KMS-11 (cell line): ENCODE results near the gene DLG1.

Experiments
- H2AFZ ChIP-seq: fragments of 200-600 bp; sonication (generic); 2 replicates; pipeline ENCODE4 v1.6.1; 2016; ENCODE audit warnings: antibody characterized with exemption, mixed run types, low read depth
- H3K27ac ChIP-seq: fragments of 200-600 bp; sonication (generic); 2 replicates; pipeline ENCODE4 v1.6.1; 2016; ENCODE audit warnings: mild to moderate bottlenecking, mixed run types
- H3K27me3 ChIP-seq: fragments of 200-600 bp; sonication (generic); 2 replicates; pipeline ENCODE4 v1.6.1; 2017; ENCODE audit warnings: mild to moderate bottlenecking, low read depth, mixed run types, moderate library complexity; ENCODE audit not compliant: insufficient read depth
- H3K36me3 ChIP-seq: fragments of 200-600 bp; sonication (generic); 2 replicates; pipeline ENCODE4 v1.6.1; 2017; ENCODE audit warnings: mild to moderate bottlenecking, mixed run types; ENCODE audit not compliant: insufficient read depth
- H3K4me1 ChIP-seq: fragments of 200-600 bp; sonication (generic); 2 replicates; pipeline ENCODE4 v1.6.1; 2016; ENCODE audit warnings: mild to moderate bottlenecking, low read depth, mixed run types; ENCODE audit not compliant: poor library complexity, severe bottlenecking
- H3K4me2 ChIP-seq: fragments of 200-600 bp; sonication (generic); 2 replicates; pipeline ENCODE4 v1.7.0; 2016; ENCODE audit warnings: mild to moderate bottlenecking, mixed run types
- H3K4me3 ChIP-seq: fragments of 200-600 bp; sonication (generic); IDR thresholded peaks from 2 replicates; pipeline ENCODE4 v1.6.1; 2017; ENCODE audit warnings: low read depth, low read length, mixed read lengths; ENCODE audit not compliant: insufficient read depth
- H3K79me2 ChIP-seq: fragments of 200-600 bp; sonication (generic); 2 replicates; pipeline ENCODE4 v1.6.1; 2016; ENCODE audit warnings: low read depth, mixed run types; ENCODE audit not compliant: insufficient read depth
- H3K9ac ChIP-seq: fragments of 200-600 bp; sonication (generic); 2 replicates; pipeline ENCODE4 v1.6.1; 2016; ENCODE audit warnings: mild to moderate bottlenecking, mixed run types
- H4K20me1 ChIP-seq: fragments of 200-600 bp; sonication (generic); 2 replicates; pipeline ENCODE4 v1.6.1; 2016; ENCODE audit warnings: mild to moderate bottlenecking, mixed run types; ENCODE audit not compliant: insufficient read depth
- TF ChIP-seq, protein P1 (sequence below): fragments of 200-600 bp; sonication (generic); conservative IDR thresholded peaks from 2 replicates; pipeline ENCODE4 v1.6.1; 2017; ENCODE audit warnings: low read depth, mild to moderate bottlenecking, antibody characterized with exemption, low read length, moderate library complexity, mixed read lengths

DLG1 gene

DNA sequence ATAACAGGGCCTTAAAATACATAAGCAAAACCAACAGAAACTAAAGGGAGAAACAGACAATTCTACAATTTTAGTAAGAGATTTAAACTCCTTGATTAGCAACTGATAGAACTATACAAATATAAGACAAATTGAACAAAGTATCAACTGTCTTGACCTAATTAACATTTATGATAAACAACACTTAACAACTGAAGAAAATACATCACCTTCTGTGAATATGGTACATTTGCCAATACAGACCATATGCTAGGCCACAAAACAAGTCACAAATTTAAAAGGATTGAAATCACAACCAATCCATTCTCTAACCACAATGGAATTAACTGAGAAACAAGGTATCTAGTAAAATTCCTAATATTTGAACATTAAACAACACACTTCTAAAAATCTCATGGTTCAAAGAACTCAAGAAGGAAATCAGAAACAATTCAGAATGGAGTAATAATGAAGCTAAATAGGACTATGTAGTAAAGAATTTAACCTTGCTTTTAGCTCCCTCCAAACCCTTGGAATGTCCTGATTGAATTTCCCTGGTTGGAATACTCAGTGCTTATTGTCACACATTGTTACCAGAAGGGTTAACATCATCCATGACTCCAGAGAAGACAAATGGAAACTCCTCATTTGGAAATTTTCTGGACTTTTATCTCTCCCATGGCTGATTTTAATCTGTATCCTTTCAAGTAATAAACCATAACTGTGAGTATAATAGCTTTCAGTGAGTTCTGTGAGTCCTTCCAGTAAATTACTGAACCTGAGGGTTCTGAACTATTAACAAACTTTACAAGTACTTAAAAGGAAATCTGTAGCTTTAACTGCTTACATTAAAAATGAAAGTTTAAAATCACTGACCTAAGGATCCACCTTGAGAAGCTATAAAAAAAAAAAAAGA, 88.8 kb downstream of the DLG1 start:
- Histone ChIP-seq H2AFZ (no peak overlapping the region), H3K4me2 (no peak overlapping the region), H3K27me3 (no peaks in the 10 kb centered on the region), H4K20me1 (peaks cover 2% of the 10 kb centered on the region; the same call in 1 of the 2 replicates), H3K79me2 (peaks cover 81% of the 10 kb centered on the region), H3K36me3 (no peaks in the 10 kb centered on the region), H3K9ac (no peak overlapping the region), H3K4me3 (no peak overlapping the region), H3K27ac (no peak overlapping the region), H3K4me1 (peaks cover 1% of the 10 kb centered on the region)
- TF ChIP-seq, protein P1, sequence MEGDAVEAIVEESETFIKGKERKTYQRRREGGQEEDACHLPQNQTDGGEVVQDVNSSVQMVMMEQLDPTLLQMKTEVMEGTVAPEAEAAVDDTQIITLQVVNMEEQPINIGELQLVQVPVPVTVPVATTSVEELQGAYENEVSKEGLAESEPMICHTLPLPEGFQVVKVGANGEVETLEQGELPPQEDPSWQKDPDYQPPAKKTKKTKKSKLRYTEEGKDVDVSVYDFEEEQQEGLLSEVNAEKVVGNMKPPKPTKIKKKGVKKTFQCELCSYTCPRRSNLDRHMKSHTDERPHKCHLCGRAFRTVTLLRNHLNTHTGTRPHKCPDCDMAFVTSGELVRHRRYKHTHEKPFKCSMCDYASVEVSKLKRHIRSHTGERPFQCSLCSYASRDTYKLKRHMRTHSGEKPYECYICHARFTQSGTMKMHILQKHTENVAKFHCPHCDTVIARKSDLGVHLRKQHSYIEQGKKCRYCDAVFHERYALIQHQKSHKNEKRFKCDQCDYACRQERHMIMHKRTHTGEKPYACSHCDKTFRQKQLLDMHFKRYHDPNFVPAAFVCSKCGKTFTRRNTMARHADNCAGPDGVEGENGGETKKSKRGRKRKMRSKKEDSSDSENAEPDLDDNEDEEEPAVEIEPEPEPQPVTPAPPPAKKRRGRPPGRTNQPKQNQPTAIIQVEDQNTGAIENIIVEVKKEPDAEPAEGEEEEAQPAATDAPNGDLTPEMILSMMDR: no peak

- Histone ChIP-seq H3K4me1 (peaks cover 13% of the 10 kb centered on the region), H3K9ac (no peak overlapping the region), H3K4me3 (no peak overlapping the region), H3K36me3 (no peaks in the 10 kb centered on the region), H2AFZ (no peak overlapping the region), H3K27ac (no peak overlapping the region), H3K4me2 (no peak overlapping the region), H3K79me2 (peaks cover 68% of the 10 kb centered on the region), H4K20me1 (peaks cover 6% of the 10 kb centered on the region; the same call in 1 of the 2 replicates), H3K27me3 (no peaks in the 10 kb centered on the region)
- TF ChIP-seq, protein P1: no peak
Measured at GRCh38 chr3:197206913-197207312, 91.5 kb downstream of the DLG1 start.

- no peaks in the 10 kb centered on the region for H3K27me3 ChIP-seq
- H3K27ac ChIP-seq: no peak overlapping the region
- H3K4me1 ChIP-seq: peaks cover 13% of the 10 kb centered on the region
- no peak overlapping the region for H3K4me3 ChIP-seq
- H2AFZ ChIP-seq: no peak overlapping the region
- TF ChIP-seq, protein P1: no peak
- H3K4me2 ChIP-seq: no peak overlapping the region
- no peak overlapping the region for H3K9ac ChIP-seq
- H3K36me3 ChIP-seq: no peaks in the 10 kb centered on the region
- peaks cover 61% of the 10 kb centered on the region for H3K79me2 ChIP-seq
- H4K20me1 ChIP-seq: peaks cover 10% of the 10 kb centered on the region; the same call in 1 of the 2 replicates
Measured at GRCh38 chr3:197205675-197206074, 92.7 kb downstream of the DLG1 start.

- Histone ChIP-seq H3K4me2 (no peak overlapping the region), H4K20me1 (peaks cover 10% of the 10 kb centered on the region; the same call in 1 of the 2 replicates), H3K4me1 (peaks cover 13% of the 10 kb centered on the region), H3K79me2 (peaks cover 64% of the 10 kb centered on the region), H3K27ac (no peak overlapping the region), H3K9ac (no peak overlapping the region), H3K4me3 (no peak overlapping the region), H2AFZ (no peak overlapping the region), H3K36me3 (no peaks in the 10 kb centered on the region), H3K27me3 (no peaks in the 10 kb centered on the region)
- TF ChIP-seq, protein P1: no peak
Measured at GRCh38 chr3:197205265-197205664, 93.1 kb downstream of the DLG1 start.
